ENCODE results near the gene ATP6V0E2. TPM values are rescaled to one million over a fixed set of nuclear protein-coding genes. Genes with fewer than 3 reads are reported as not detected.
"Not testable (repeated sequence)": the region's sequence is repeated elsewhere in the genome, so short reads cannot be mapped to it uniquely, and the experiment has no call there.

The ATP6V0E2 gene
- total RNA-seq, 4 donors from 2014 or later: 1.9 to 56.7 (median 28.4) TPM

GRCh38 chr7:149887311-149887710 is 13.5 kb downstream of the ATP6V0E2 start:
- H3K27me3 ChIP-seq: no peaks in the 10 kb centered on the region
- intact Hi-C loops (cut with DNase I; ENCODE audit: low total_unique reads): no loop called here
- DNase-seq: no peak
- no peaks in the 10 kb centered on the region for H3K36me3 ChIP-seq
- H3K4me3 ChIP-seq: no peak overlapping the region
- H3K27ac ChIP-seq: no peak overlapping the region
- in situ Hi-C loops (cut with MboI; ENCODE audit: low pct_ligation_motif_present in 1 of 4, low pct_unique_long_range_greater_than_20kb in 1 of 4, low sequenced_read_pairs in 3 of 4): no loop called here
- 97 to 100% methylated on average over 1 to 7 of the region's 7 CpGs for WGBS, 2 donors (ENCODE audit: low coverage in 1 of 2)
- no peaks in the 10 kb centered on the region for H3K9me3 ChIP-seq
- H3K4me1 ChIP-seq: peaks cover 0 to 15% (median 2%) of the 10 kb centered on the region in 4 donors
- TF ChIP-seq, protein P1, sequence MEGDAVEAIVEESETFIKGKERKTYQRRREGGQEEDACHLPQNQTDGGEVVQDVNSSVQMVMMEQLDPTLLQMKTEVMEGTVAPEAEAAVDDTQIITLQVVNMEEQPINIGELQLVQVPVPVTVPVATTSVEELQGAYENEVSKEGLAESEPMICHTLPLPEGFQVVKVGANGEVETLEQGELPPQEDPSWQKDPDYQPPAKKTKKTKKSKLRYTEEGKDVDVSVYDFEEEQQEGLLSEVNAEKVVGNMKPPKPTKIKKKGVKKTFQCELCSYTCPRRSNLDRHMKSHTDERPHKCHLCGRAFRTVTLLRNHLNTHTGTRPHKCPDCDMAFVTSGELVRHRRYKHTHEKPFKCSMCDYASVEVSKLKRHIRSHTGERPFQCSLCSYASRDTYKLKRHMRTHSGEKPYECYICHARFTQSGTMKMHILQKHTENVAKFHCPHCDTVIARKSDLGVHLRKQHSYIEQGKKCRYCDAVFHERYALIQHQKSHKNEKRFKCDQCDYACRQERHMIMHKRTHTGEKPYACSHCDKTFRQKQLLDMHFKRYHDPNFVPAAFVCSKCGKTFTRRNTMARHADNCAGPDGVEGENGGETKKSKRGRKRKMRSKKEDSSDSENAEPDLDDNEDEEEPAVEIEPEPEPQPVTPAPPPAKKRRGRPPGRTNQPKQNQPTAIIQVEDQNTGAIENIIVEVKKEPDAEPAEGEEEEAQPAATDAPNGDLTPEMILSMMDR (IDR thresholded peaks at IDR 0.05): no peak
- no peak for TF ChIP-seq POLR2A (IDR thresholded peaks at IDR 0.05)
- no peak for TF ChIP-seq EP300 (IDR thresholded peaks at IDR 0.05; ENCODE audit: low read depth)
- no peak for TF ChIP-seq POLR2AphosphoS5 (IDR thresholded peaks at IDR 0.05)

DNA sequence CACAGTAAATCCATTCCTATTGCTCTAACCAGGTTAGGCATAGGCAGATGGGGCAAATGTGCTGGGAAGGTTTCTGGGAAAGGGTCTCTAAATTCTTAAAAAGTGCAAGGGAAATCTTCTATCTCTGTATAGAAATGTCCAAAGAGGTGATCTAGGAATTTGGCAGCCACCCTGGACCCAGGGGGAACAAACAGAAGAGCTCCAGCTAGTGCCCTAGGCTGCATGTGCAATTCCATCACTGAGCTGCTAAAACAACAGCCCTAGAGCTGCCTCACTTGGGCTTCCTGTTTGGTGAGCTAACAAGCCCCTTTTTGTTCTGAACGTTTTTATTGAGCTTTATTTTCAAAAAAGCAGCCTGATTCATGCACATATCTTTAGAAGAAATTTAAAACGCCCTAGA is 16.9 kb downstream of the ATP6V0E2 start:
- H3K4me1 ChIP-seq; DNase-seq; H3K9me3 ChIP-seq; in situ Hi-C loops (cut with MboI; ENCODE audit: low pct_ligation_motif_present in 1 of 4, low pct_unique_long_range_greater_than_20kb in 1 of 4, low sequenced_read_pairs in 3 of 4); intact Hi-C loops (cut with DNase I; ENCODE audit: low total_unique reads); H3K4me3 ChIP-seq; H3K27ac ChIP-seq; H3K36me3 ChIP-seq; H3K27me3 ChIP-seq: not testable (repeated sequence)
- 33% methylated on average over 2 of the region's 2 CpGs; no CpG with 5 or more reads in 1 of the 2 donors for WGBS, 2 donors (ENCODE audit: low coverage in 1 of 2)

GRCh38 chr7:149894957-149895356 is 21.2 kb downstream of the ATP6V0E2 start:
- H3K4me3 ChIP-seq; H3K4me1 ChIP-seq; H3K9me3 ChIP-seq; DNase-seq; in situ Hi-C loops (cut with MboI; ENCODE audit: low pct_ligation_motif_present in 1 of 4, low pct_unique_long_range_greater_than_20kb in 1 of 4, low sequenced_read_pairs in 3 of 4); H3K36me3 ChIP-seq; H3K27me3 ChIP-seq; intact Hi-C loops (cut with DNase I; ENCODE audit: low total_unique reads); H3K27ac ChIP-seq: not testable (repeated sequence)
- 77 to 79% methylated on average over 8 of the region's 8 CpGs for WGBS, 2 donors (ENCODE audit: low coverage in 1 of 2)

GRCh38 chr7:149907776-149908376 is 34.1 kb downstream of the ATP6V0E2 start:
- DNase-seq; H3K4me3 ChIP-seq; H3K9me3 ChIP-seq; H3K4me1 ChIP-seq; H3K36me3 ChIP-seq; H3K27me3 ChIP-seq; H3K27ac ChIP-seq; in situ Hi-C loops (cut with MboI; ENCODE audit: low pct_ligation_motif_present in 1 of 4, low pct_unique_long_range_greater_than_20kb in 1 of 4, low sequenced_read_pairs in 3 of 4); intact Hi-C loops (cut with DNase I; ENCODE audit: low total_unique reads): not testable (repeated sequence)
- 84% methylated on average over 4 of the region's 6 CpGs; no CpG with 5 or more reads in 1 of the 2 donors for WGBS, 2 donors (ENCODE audit: low coverage in 1 of 2)

- H3K27ac ChIP-seq; H3K4me1 ChIP-seq; H3K36me3 ChIP-seq; intact Hi-C loops (cut with DNase I; ENCODE audit: low total_unique reads); H3K9me3 ChIP-seq; H3K4me3 ChIP-seq; in situ Hi-C loops (cut with MboI; ENCODE audit: low pct_ligation_motif_present in 1 of 4, low pct_unique_long_range_greater_than_20kb in 1 of 4, low sequenced_read_pairs in 3 of 4); DNase-seq; H3K27me3 ChIP-seq: not testable (repeated sequence)
- WGBS, 2 donors (ENCODE audit: low coverage in 1 of 2): 70% methylated on average over 7 of the region's 9 CpGs; no CpG with 5 or more reads in 1 of the 2 donors
These were observed 36.5 kb downstream of the ATP6V0E2 start for GRCh38 chr7:149910219-149910618.

DNA sequence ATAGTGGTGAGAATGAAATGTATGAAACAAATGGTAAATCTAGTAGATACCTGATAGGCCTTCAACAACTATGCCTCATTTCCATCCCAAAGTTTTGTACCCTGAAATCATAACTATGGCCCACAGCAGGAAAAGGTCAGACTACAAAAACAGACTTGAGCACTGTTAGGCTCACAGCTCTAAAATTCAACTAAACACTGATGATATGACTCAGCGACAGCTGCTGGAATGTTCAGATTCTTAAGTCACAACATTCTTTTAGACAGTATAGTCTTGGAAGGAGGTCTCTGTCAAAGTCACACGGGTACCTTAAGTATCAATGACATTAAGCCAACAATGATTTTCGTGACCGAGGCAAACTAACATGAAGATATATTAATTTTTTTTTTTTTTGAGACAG is 38.4 kb downstream of the ATP6V0E2 start:
- H3K27ac ChIP-seq; H3K4me3 ChIP-seq; intact Hi-C loops (cut with DNase I; ENCODE audit: low total_unique reads); H3K36me3 ChIP-seq; DNase-seq; H3K4me1 ChIP-seq; H3K27me3 ChIP-seq; H3K9me3 ChIP-seq; in situ Hi-C loops (cut with MboI; ENCODE audit: low pct_ligation_motif_present in 1 of 4, low pct_unique_long_range_greater_than_20kb in 1 of 4, low sequenced_read_pairs in 3 of 4): not testable (repeated sequence)
- WGBS, 2 donors (ENCODE audit: low coverage in 1 of 2): 100% methylated on average over 2 of the region's 4 CpGs; no CpG with 5 or more reads in 1 of the 2 donors

DNA sequence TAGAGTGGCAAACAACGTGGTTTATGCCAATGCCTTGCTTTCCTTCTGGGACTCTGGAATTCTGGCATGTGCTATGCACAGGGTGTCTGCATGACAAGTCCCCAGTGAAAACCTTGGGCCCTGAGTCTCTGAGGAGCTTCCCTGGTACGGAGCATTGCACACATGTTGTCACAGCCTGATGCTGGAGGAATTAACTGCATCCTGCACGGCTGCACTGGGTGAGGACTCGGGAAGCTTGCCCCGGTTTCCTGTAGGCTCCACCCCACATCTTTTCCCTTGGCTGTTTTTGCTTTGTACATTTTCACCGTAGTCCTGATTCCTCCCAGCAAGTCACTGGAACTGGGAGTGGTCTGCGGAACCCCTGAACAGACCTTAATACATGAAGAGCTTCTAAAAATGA is 52.6 kb downstream of the ATP6V0E2 start:
- H3K36me3 ChIP-seq; DNase-seq; intact Hi-C loops (cut with DNase I; ENCODE audit: low total_unique reads); in situ Hi-C loops (cut with MboI; ENCODE audit: low pct_ligation_motif_present in 1 of 4, low pct_unique_long_range_greater_than_20kb in 1 of 4, low sequenced_read_pairs in 3 of 4); H3K4me3 ChIP-seq; H3K27me3 ChIP-seq; H3K27ac ChIP-seq; H3K9me3 ChIP-seq; H3K4me1 ChIP-seq: not testable (repeated sequence)
- 55% methylated on average over 7 of the region's 7 CpGs; no CpG with 5 or more reads in 1 of the 2 donors for WGBS, 2 donors (ENCODE audit: low coverage in 1 of 2)

Small RNA genes lying within 50 kb of the gene (small RNA-seq; reads per million reads assigned to genes)
- gene AC093458.1: 0 reads per million in 4 donors

Other genes with a start within 250 kb of the ATP6V0E2 start
- gene ZNF467, start 100.4 kb upstream of the ATP6V0E2 start, total RNA-seq: 1 to 10 TPM in 3 of 4 donors, under 1 TPM in 1; 0.40 to 6.7 (median 4.8) TPM
- gene ZNF862, start 35.6 kb upstream of the ATP6V0E2 start, total RNA-seq: 10 to 100 TPM; 12.7 to 23.5 (median 17.6) TPM

Measured in transverse colon (tissue), 4 donors.